Subcutaneous abdominal adipose tissue (tissue), 5 donors: ENCODE measurements around the gene CNTNAP2.

ENCODE experiments used
- H3K27ac ChIP-seq: one replicate; pipeline ENCODE4 v1.7.0; 2013; ENCODE audit warnings: low read depth, mild to moderate bottlenecking, inconsistent platforms, low read length, moderate library complexity
- H3K27me3 ChIP-seq, 5 donors: one replicate each; pipeline ENCODE4 v1.7.0; 2013; ENCODE audit warnings: low read length in 5 of 5, inconsistent platforms in 1 of 5; ENCODE audit not compliant: control insufficient read depth in 5 of 5, insufficient read depth in 4 of 5
- H3K36me3 ChIP-seq, 5 donors: one replicate each; pipeline ENCODE4 v1.7.0; 2013; ENCODE audit warnings: low read length in 5 of 5; ENCODE audit not compliant: control insufficient read depth in 5 of 5, insufficient read depth in 5 of 5
- H3K4me1 ChIP-seq, 5 donors: one replicate each; pipeline ENCODE4 v1.7.0; 2013; ENCODE audit warnings: low read length in 5 of 5, mild to moderate bottlenecking in 3 of 5, moderate library complexity in 1 of 5; ENCODE audit not compliant: control insufficient read depth in 5 of 5, insufficient read depth in 5 of 5
- H3K4me3 ChIP-seq, 5 donors: one replicate each; pipeline ENCODE4 v1.7.0; 2013; ENCODE audit warnings: low read length in 5 of 5, low read depth in 1 of 5
- H3K9ac ChIP-seq, 5 donors: one replicate each; pipeline ENCODE4 v1.7.0; 2013; ENCODE audit warnings: low read length in 5 of 5, mild to moderate bottlenecking in 4 of 5, moderate library complexity in 3 of 5
- H3K9me3 ChIP-seq, 5 donors: one replicate each; pipeline ENCODE4 v1.7.0; 2013; ENCODE audit warnings: low read length in 5 of 5; ENCODE audit not compliant: control insufficient read depth in 5 of 5
- donor health status: healthy.
- donor health status: healthy.
- donor health status: healthy.
- donor health status: healthy.
- donor health status: healthy.

CNTNAP2 gene

GRCh38 chr7:146791344-146792285 lies 675.0 kb downstream of the CNTNAP2 start:
- Histone ChIP-seq H3K4me3 (no peak overlapping the region), H3K4me1 (no peaks in the 10 kb centered on the region), H3K9me3 (peaks cover 10 to 21% (median 13%) of the 10 kb centered on the region in 5 donors), H3K27me3 (no peaks in the 10 kb centered on the region), H3K27ac (no peak overlapping the region), H3K9ac (no peak overlapping the region), H3K36me3 (no peaks in the 10 kb centered on the region)

DNA sequence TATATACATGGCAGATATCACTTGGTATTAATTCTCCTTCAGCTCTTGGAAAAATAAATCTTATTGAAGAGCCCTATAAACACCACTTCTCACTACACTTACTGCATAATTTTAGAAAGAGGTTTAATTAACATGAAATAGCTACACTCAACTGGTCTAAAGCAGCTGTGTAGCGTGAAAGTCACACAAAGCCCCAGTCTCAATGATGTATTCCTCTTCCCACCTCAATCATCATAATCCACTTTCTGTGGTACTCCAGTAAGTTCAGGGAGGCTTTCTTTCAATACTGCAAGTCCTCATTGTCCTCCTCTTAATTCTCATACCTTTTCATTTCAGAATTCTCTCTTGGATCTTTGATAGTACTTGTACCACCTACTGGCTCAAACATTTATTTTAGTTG lies 688.0 kb downstream of the CNTNAP2 start:
- Histone ChIP-seq H3K4me3 (no peak overlapping the region), H3K9ac (no peak overlapping the region), H3K9me3 (peaks cover 0 to 6% (median 3%) of the 10 kb centered on the region in 5 donors), H3K27me3 (no peaks in the 10 kb centered on the region), H3K27ac (no peak overlapping the region), H3K36me3 (no peaks in the 10 kb centered on the region), H3K4me1 (no peaks in the 10 kb centered on the region)

DNA sequence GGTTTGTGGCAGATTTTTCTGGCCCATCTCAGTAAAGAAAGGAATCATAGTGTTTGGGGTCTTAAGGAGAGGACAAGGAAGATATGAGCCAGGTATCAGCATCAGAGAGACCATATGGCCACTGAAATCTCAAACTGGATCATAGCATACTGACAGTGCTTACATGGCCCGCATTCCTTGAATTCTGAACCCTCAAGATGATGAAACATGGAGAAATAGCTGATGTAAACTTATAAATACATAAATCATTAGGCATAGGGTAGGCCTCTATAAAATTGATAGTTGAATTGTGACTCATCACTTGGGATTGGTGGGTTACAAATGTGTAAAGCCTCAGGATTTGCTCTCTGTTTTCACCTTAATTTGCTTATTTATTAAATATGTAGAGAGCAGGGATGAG lies 688.5 kb downstream of the CNTNAP2 start:
- no peak overlapping the region for H3K4me3 ChIP-seq
- H3K27me3 ChIP-seq = no peaks in the 10 kb centered on the region
- no peak overlapping the region for H3K9ac ChIP-seq
- no peak overlapping the region for H3K27ac ChIP-seq
- H3K36me3 ChIP-seq = no peaks in the 10 kb centered on the region
- no peaks in the 10 kb centered on the region for H3K4me1 ChIP-seq
- peaks cover 0 to 5% (median 3%) of the 10 kb centered on the region in 5 donors for H3K9me3 ChIP-seq

DNA sequence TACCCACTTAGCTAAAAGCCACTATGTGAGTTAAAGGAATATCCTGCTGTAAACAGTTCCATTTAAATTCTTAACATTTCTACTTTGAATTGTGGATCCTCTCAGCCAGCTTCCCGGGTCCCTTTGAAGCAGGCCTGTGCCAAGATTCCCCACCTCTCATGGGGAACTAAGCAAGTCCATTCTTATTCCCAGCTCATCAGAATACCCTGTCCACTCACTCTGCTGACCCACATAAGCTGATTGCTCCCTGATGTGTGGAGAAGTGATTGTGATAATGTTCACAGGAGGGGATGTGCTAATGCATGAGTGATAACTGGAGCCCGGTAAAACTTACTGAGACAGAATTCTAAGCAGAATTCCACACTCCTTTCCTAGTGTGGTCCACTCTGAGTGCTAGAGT lies 709.7 kb downstream of the CNTNAP2 start:
- H3K36me3 ChIP-seq = no peaks in the 10 kb centered on the region

DNA sequence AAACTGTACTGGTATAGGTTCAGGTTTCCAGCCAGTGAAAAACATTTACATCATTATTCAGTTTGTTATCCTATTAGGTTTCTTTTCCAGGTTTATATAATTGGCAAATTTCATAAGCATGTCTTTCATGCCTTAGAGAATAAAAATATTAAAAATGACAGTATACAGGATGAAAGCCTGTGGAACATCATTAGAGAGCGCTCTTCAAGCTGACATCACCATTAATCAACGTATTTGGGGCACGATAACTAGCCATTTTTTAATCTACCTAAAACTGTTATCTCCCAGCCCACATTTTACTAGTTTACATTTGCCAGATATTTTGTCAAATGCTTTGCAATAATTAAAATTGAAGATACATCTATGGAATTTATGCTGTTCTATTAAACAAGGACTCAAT lies 714.1 kb downstream of the CNTNAP2 start:
- no peaks in the 10 kb centered on the region for H3K27me3 ChIP-seq
- H3K4me1 ChIP-seq = no peaks in the 10 kb centered on the region
- H3K36me3 ChIP-seq = no peaks in the 10 kb centered on the region
- H3K4me3 ChIP-seq = no peak overlapping the region
- H3K9me3 ChIP-seq = no peaks in the 10 kb centered on the region
- H3K27ac ChIP-seq = no peak overlapping the region
- no peak overlapping the region for H3K9ac ChIP-seq

More for the DNA sequence above, 709.7 kb downstream of the CNTNAP2 start:
- H3K9ac ChIP-seq = no peak overlapping the region
- H3K27ac ChIP-seq = no peak overlapping the region
- H3K4me1 ChIP-seq = no peaks in the 10 kb centered on the region
- no peaks in the 10 kb centered on the region for H3K27me3 ChIP-seq
- peaks cover 0 to 3% (median 0%) of the 10 kb centered on the region in 5 donors for H3K9me3 ChIP-seq
- no peak overlapping the region for H3K4me3 ChIP-seq

DNA sequence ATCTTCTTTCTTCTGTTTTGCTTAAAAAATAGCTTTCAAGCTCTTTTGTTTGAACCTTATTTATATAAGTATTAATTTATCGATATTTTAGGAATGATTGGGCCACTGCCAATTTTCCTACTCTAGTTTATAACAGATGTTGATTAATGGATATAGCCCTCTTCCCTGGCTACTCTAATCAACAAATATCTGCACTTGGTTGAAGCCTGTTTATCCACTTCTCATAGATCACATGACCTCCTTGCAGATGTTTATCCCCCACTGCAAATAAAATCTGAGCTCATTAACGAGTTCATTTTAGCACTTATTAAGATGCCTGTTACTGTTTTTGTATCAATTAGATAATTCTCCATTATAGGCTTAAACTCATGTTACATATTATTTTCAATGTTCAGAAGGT lies 715.3 kb downstream of the CNTNAP2 start:
- Histone ChIP-seq H3K27ac (no peak overlapping the region), H3K9me3 (peaks cover 0 to 1% (median 0%) of the 10 kb centered on the region in 5 donors), H3K4me1 (no peaks in the 10 kb centered on the region), H3K27me3 (no peaks in the 10 kb centered on the region), H3K9ac (no peak overlapping the region), H3K36me3 (no peaks in the 10 kb centered on the region), H3K4me3 (no peak overlapping the region)

DNA sequence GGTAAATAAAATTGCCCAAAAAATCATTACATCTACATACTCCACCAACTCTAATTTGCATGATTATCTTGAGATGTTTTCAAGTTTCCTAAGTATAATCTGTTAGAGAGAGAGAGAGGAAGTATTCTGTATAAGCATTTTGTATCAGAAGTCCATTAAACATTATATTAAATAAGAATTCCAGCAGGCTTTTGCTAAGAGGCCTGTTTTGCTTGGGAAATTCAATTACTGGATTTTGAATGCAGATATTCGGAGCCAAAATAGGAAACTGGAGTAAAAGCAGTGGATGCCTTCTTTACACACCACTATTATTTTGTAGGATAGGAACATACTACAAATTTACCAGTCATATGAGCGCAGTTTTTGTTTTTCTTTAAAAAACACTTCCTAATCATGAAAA lies 727.8 kb downstream of the CNTNAP2 start:
- no peaks in the 10 kb centered on the region for H3K36me3 ChIP-seq
- H3K9me3 ChIP-seq = no peaks in the 10 kb centered on the region
- no peaks in the 10 kb centered on the region for H3K27me3 ChIP-seq
- no peak overlapping the region for H3K4me3 ChIP-seq
- no peak overlapping the region for H3K27ac ChIP-seq
- no peak overlapping the region for H3K9ac ChIP-seq
- no peaks in the 10 kb centered on the region for H3K4me1 ChIP-seq

DNA sequence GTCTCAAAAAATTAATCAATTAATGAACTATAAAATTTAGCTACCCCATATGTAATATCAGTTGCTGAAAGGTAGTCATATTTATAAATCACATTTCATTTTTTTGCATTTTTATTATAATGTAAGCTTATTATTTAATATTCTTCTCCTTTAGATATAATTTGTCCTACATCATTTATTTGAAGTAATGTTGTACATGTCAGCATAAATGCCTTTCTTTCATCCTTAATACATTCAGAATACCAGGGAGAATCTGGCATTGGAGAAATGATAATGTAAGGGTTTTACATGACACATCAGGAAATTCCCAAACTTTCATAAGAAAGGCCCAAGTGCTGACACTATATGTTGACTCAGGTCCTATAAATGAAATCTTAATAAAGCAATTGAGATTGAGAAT lies 742.1 kb downstream of the CNTNAP2 start:
- Histone ChIP-seq H3K36me3 (no peaks in the 10 kb centered on the region), H3K9ac (no peak overlapping the region), H3K9me3 (no peaks in the 10 kb centered on the region), H3K27ac (no peak overlapping the region), H3K4me3 (no peak overlapping the region), H3K4me1 (no peaks in the 10 kb centered on the region), H3K27me3 (no peaks in the 10 kb centered on the region)

DNA sequence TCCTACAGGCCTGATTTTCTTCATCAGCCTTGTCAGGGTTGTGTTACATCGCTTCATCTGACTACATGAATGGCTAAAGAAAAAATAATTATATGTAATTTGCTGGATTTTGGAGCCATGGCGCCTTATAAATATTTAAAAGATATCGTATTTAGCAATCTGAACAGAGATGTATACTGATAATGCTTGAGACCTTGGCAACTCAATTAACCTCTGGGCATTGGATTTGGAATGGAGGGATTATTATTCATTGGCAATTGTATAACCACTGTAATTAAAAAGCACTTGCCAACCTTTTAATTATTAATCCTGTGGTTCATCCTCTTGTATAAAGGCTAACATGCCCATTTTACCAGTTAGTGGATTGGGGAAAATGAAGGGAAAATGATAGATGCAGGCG lies 745.1 kb downstream of the CNTNAP2 start:
- H3K4me3 ChIP-seq = no peak overlapping the region
- no peak overlapping the region for H3K9ac ChIP-seq
- no peak overlapping the region for H3K27ac ChIP-seq
- H3K4me1 ChIP-seq = no peaks in the 10 kb centered on the region
- no peaks in the 10 kb centered on the region for H3K36me3 ChIP-seq
- no peaks in the 10 kb centered on the region for H3K27me3 ChIP-seq
- H3K9me3 ChIP-seq = no peaks in the 10 kb centered on the region

- H3K36me3 ChIP-seq = no peaks in the 10 kb centered on the region
- H3K4me3 ChIP-seq = no peak overlapping the region
- no peaks in the 10 kb centered on the region for H3K9me3 ChIP-seq
- H3K9ac ChIP-seq = no peak overlapping the region
- no peaks in the 10 kb centered on the region for H3K4me1 ChIP-seq
- no peaks in the 10 kb centered on the region for H3K27me3 ChIP-seq
- no peak overlapping the region for H3K27ac ChIP-seq
Observed at GRCh38 chr7:146862415-146862814, 745.8 kb downstream of the CNTNAP2 start.
